Activated CD8-positive, alpha-beta memory T cell treated with anti-CD3 and anti-CD28 coated beads, Interleukin-2, amount 10 ng/mL, durations not matched to agents 7 days and 5 days (primary cell): ENCODE data around the gene TTLL11. TPM values are rescaled to one million over a fixed set of nuclear protein-coding genes. Genes with fewer than 3 reads are reported as not detected.

Experiments
- ATAC-seq: fragments of 150-1000 bp; cut with Tn5 transposase; one replicate; pipeline ENCODE4 v1.10.0; 2021; ENCODE audit warnings: moderate library complexity
- CTCF ChIA-PET: fragments of 350-600 bp; sonication (Branson Sonifier 250); formaldehyde crosslinking; loops from one replicate; lab custom pipeline; 2021; ENCODE audit warnings: antibody characterized with exemption; lab: Charles Lee
- DNase-seq: peaks from one replicate; pipeline ENCODE4 v3.0.0-alpha.2; 2020
- H3K27ac Mint-ChIP-seq: one replicate; pipeline ENCODE4 v1.8.0; 2021; ENCODE audit warnings: mild to moderate bottlenecking, mixed read lengths
- H3K27me3 Mint-ChIP-seq: one replicate; pipeline ENCODE4 v1.8.0; 2021; ENCODE audit warnings: mixed read lengths
- H3K36me3 Mint-ChIP-seq: one replicate; pipeline ENCODE4 v1.8.0; 2021; ENCODE audit warnings: mild to moderate bottlenecking, mixed read lengths
- H3K4me1 Mint-ChIP-seq: one replicate; pipeline ENCODE4 v1.8.0; 2021; ENCODE audit warnings: mixed read lengths
- H3K4me3 Mint-ChIP-seq: one replicate; pipeline ENCODE4 v1.8.0; 2021; ENCODE audit warnings: mild to moderate bottlenecking, moderate library complexity, mixed read lengths
- H3K9me3 Mint-ChIP-seq: one replicate; pipeline ENCODE4 v1.8.0; 2022; ENCODE audit warnings: low read depth, mixed read lengths
- total RNA-seq, 2 experiments: library from RNA; stranded (reverse); gene quantifications; one replicate each; pipeline ENCODE4 v1.2.3, GENCODE V29; 2021

Gene TTLL11
- total RNA-seq, 2 experiments from 2014 or later: 2.2 to 2.5 TPM

GRCh38 chr9:121945281-121945680, 147.8 kb downstream of the TTLL11 start:
- H3K36me3 Mint-ChIP-seq: no peaks in the 10 kb centered on the region
- H3K4me1 Mint-ChIP-seq: no peaks in the 10 kb centered on the region
- no peak overlapping the region for H3K4me3 Mint-ChIP-seq
- DNase-seq: no peak
- CTCF ChIA-PET: no interaction called here
- ATAC-seq: no peak
- H3K27ac Mint-ChIP-seq: no peak overlapping the region
- no peaks in the 10 kb centered on the region for H3K27me3 Mint-ChIP-seq
- H3K9me3 Mint-ChIP-seq: no peaks in the 10 kb centered on the region

- no peak overlapping the region for H3K27ac Mint-ChIP-seq
- no peaks in the 10 kb centered on the region for H3K27me3 Mint-ChIP-seq
- no peak for DNase-seq
- H3K9me3 Mint-ChIP-seq: no peaks in the 10 kb centered on the region
- no peak overlapping the region for H3K4me3 Mint-ChIP-seq
- ATAC-seq: no peak
- no peaks in the 10 kb centered on the region for H3K4me1 Mint-ChIP-seq
- CTCF ChIA-PET: no interaction called here
- no peaks in the 10 kb centered on the region for H3K36me3 Mint-ChIP-seq
These were observed 148.4 kb downstream of the TTLL11 start for GRCh38 chr9:121944711-121945191.

- no peak for ATAC-seq
- peaks cover 7% of the 10 kb centered on the region for H3K27me3 Mint-ChIP-seq
- H3K4me1 Mint-ChIP-seq: no peaks in the 10 kb centered on the region
- no peak for DNase-seq
- CTCF ChIA-PET: no interaction called here
- no peak overlapping the region for H3K4me3 Mint-ChIP-seq
- no peaks in the 10 kb centered on the region for H3K36me3 Mint-ChIP-seq
- H3K27ac Mint-ChIP-seq: no peak overlapping the region
- no peaks in the 10 kb centered on the region for H3K9me3 Mint-ChIP-seq
These were observed 149.6 kb downstream of the TTLL11 start for GRCh38 chr9:121943463-121943862.

- H3K27ac Mint-ChIP-seq: no peak overlapping the region
- DNase-seq (no peak), ATAC-seq (no peak)
- CTCF ChIA-PET: no interaction called here
- H3K4me3 Mint-ChIP-seq: no peak overlapping the region
- no peaks in the 10 kb centered on the region for H3K4me1 Mint-ChIP-seq
- no peaks in the 10 kb centered on the region for H3K9me3 Mint-ChIP-seq
- no peaks in the 10 kb centered on the region for H3K36me3 Mint-ChIP-seq
- peaks cover 7% of the 10 kb centered on the region for H3K27me3 Mint-ChIP-seq
These were observed 150.2 kb downstream of the TTLL11 start for GRCh38 chr9:121942866-121943382.

- Mint-ChIP-seq H3K9me3 (no peaks in the 10 kb centered on the region), H3K27ac (no peak overlapping the region), H3K4me3 (no peak overlapping the region), H3K27me3 (peaks cover 7% of the 10 kb centered on the region), H3K4me1 (no peaks in the 10 kb centered on the region), H3K36me3 (no peaks in the 10 kb centered on the region)
- DNase-seq (no peak), ATAC-seq (no peak)
- CTCF ChIA-PET: no interaction called here
These were observed 150.8 kb downstream of the TTLL11 start for GRCh38 chr9:121942313-121942712.

GRCh38 chr9:121939643-121940042, 153.5 kb downstream of the TTLL11 start:
- Mint-ChIP-seq H3K4me1 (no peaks in the 10 kb centered on the region), H3K36me3 (no peaks in the 10 kb centered on the region), H3K4me3 (no peak overlapping the region), H3K27me3 (peaks cover 7% of the 10 kb centered on the region), H3K9me3 (no peaks in the 10 kb centered on the region), H3K27ac (no peak overlapping the region)
- DNase-seq (no peak), ATAC-seq (no peak)
- CTCF ChIA-PET: no interaction called here

GRCh38 chr9:121938621-121939020, 154.5 kb downstream of the TTLL11 start:
- Mint-ChIP-seq H3K9me3 (no peaks in the 10 kb centered on the region), H3K36me3 (no peaks in the 10 kb centered on the region), H3K27ac (no peak overlapping the region), H3K4me3 (no peak overlapping the region), H3K4me1 (no peaks in the 10 kb centered on the region), H3K27me3 (peaks cover 7% of the 10 kb centered on the region)
- DNase-seq (no peak), ATAC-seq (no peak)
- CTCF ChIA-PET: no interaction called here

- Mint-ChIP-seq H3K4me1 (no peaks in the 10 kb centered on the region), H3K27me3 (peaks cover 9% of the 10 kb centered on the region), H3K4me3 (no peak overlapping the region), H3K36me3 (no peaks in the 10 kb centered on the region), H3K27ac (no peak overlapping the region), H3K9me3 (no peaks in the 10 kb centered on the region)
- DNase-seq (no peak), ATAC-seq (no peak)
- CTCF ChIA-PET: no interaction called here
These were observed 155.9 kb downstream of the TTLL11 start for GRCh38 chr9:121937240-121937639.

- Mint-ChIP-seq H3K4me3 (no peak overlapping the region), H3K4me1 (no peaks in the 10 kb centered on the region), H3K9me3 (no peaks in the 10 kb centered on the region), H3K36me3 (no peaks in the 10 kb centered on the region), H3K27ac (no peak overlapping the region), H3K27me3 (peaks cover 9% of the 10 kb centered on the region)
- no peak for ATAC-seq
- DNase-seq: no peak
- CTCF ChIA-PET: interaction anchor here (0.6 kb wide), 1 partner anchor 669 kb away, joined by 3 read pairs; no protein-coding TSS in a partner anchor
These were observed 157.4 kb downstream of the TTLL11 start for GRCh38 chr9:121935739-121936138.

- Mint-ChIP-seq H3K27ac (no peak overlapping the region), H3K27me3 (peaks cover 2% of the 10 kb centered on the region), H3K9me3 (no peaks in the 10 kb centered on the region), H3K4me1 (no peaks in the 10 kb centered on the region), H3K4me3 (no peak overlapping the region), H3K36me3 (no peaks in the 10 kb centered on the region)
- ATAC-seq (no peak), DNase-seq (no peak)
- CTCF ChIA-PET: interaction anchor here (1.0 to 1.1 kb wide), 2 partner anchors 186 to 196 kb away, joined by 3 read pairs; no protein-coding TSS in a partner anchor
These were observed 162.2 kb downstream of the TTLL11 start for GRCh38 chr9:121930956-121931355.

- H3K27me3 Mint-ChIP-seq: peaks cover 2% of the 10 kb centered on the region
- no peak for DNase-seq
- CTCF ChIA-PET: interaction anchor here (1.0 to 1.1 kb wide), 2 partner anchors 185 to 195 kb away, joined by 3 read pairs; no protein-coding TSS in a partner anchor
- no peak overlapping the region for H3K27ac Mint-ChIP-seq
- no peaks in the 10 kb centered on the region for H3K9me3 Mint-ChIP-seq
- H3K4me1 Mint-ChIP-seq: no peaks in the 10 kb centered on the region
- no peak overlapping the region for H3K4me3 Mint-ChIP-seq
- ATAC-seq: no peak
- no peaks in the 10 kb centered on the region for H3K36me3 Mint-ChIP-seq
These were observed 162.9 kb downstream of the TTLL11 start for GRCh38 chr9:121929893-121930875.

GRCh38 chr9:121927636-121928035, 165.5 kb downstream of the TTLL11 start:
- no peak overlapping the region for H3K4me3 Mint-ChIP-seq
- H3K27ac Mint-ChIP-seq: no peak overlapping the region
- H3K36me3 Mint-ChIP-seq: no peaks in the 10 kb centered on the region
- ATAC-seq (no peak), DNase-seq (no peak)
- CTCF ChIA-PET: interaction anchor here (0.7 kb wide), 1 partner anchor 330 kb away, joined by 3 read pairs; no protein-coding TSS in a partner anchor
- peaks cover 2% of the 10 kb centered on the region for H3K27me3 Mint-ChIP-seq
- no peaks in the 10 kb centered on the region for H3K9me3 Mint-ChIP-seq
- H3K4me1 Mint-ChIP-seq: no peaks in the 10 kb centered on the region

GRCh38 chr9:121927081-121927480, 166.0 kb downstream of the TTLL11 start:
- no peaks in the 10 kb centered on the region for H3K27me3 Mint-ChIP-seq
- CTCF ChIA-PET: no interaction called here
- DNase-seq: no peak
- ATAC-seq: no peak
- no peak overlapping the region for H3K4me3 Mint-ChIP-seq
- H3K27ac Mint-ChIP-seq: no peak overlapping the region
- no peaks in the 10 kb centered on the region for H3K9me3 Mint-ChIP-seq
- no peaks in the 10 kb centered on the region for H3K4me1 Mint-ChIP-seq
- H3K36me3 Mint-ChIP-seq: no peaks in the 10 kb centered on the region
